HG02642 (cell line): Measurements from ENCODE around the gene FLOT1.

Experiments used
- ATAC-seq: cut with Tn5 transposase; IDR thresholded peaks from one replicate; pipeline ENCODE4 v1.9.1; 2021; ENCODE audit warnings: mild to moderate bottlenecking; ENCODE audit not compliant: unreplicated experiment, poor library complexity

Gene FLOT1

GRCh38 chr6:30705620-30706019 lies 36.9 kb downstream of the FLOT1 start:
- no peak for ATAC-seq

GRCh38 chr6:30703821-30704220 lies 38.7 kb downstream of the FLOT1 start:
- ATAC-seq, result no peak

GRCh38 chr6:30703011-30703410 lies 39.5 kb downstream of the FLOT1 start:
- ATAC-seq, result no peak

GRCh38 chr6:30700340-30700739 lies 42.1 kb downstream of the FLOT1 start:
- ATAC-seq, result no peak

GRCh38 chr6:30696432-30696831 lies 46.1 kb downstream of the FLOT1 start:
- no peak for ATAC-seq

GRCh38 chr6:30691208-30691847 lies 51.2 kb downstream of the FLOT1 start:
- no peak for ATAC-seq

- peak; percentile 35 for ATAC-seq
These were observed 51.9 kb downstream of the FLOT1 start, which contains the start of gene NRM for GRCh38 chr6:30690403-30691207. TSS of gene NRM (minus strand) at chr6:30690984. CDS start at chr6:30690974, 10 bp downstream.

- no peak for ATAC-seq
These were observed 52.5 kb downstream of the FLOT1 start for GRCh38 chr6:30689985-30690384.

- no peak for ATAC-seq
These were observed 53.2 kb downstream of the FLOT1 start for GRCh38 chr6:30689022-30689865.

- ATAC-seq, result no peak
These were observed 53.9 kb downstream of the FLOT1 start for GRCh38 chr6:30688569-30688968.

GRCh38 chr6:30687659-30688431 lies 54.6 kb downstream of the FLOT1 start:
- no peak for ATAC-seq

GRCh38 chr6:30686908-30687658 lies 55.4 kb downstream of the FLOT1 start:
- peak; percentile 48 for ATAC-seq

GRCh38 chr6:30686009-30686907 lies 56.2 kb downstream of the FLOT1 start, which contains the start of gene PPP1R18:
TSS of gene PPP1R18 (minus strand) at chr6:30686645. CDS start at chr6:30686018, 627 bp downstream.
- peak; percentile 26 for ATAC-seq

- ATAC-seq, result no peak
These were observed 57.1 kb downstream of the FLOT1 start for GRCh38 chr6:30685157-30686008.

- ATAC-seq, result no peak
These were observed 57.9 kb downstream of the FLOT1 start for GRCh38 chr6:30684386-30685156.

GRCh38 chr6:30683980-30684338 lies 58.5 kb downstream of the FLOT1 start:
- no peak for ATAC-seq
